Measurements from ENCODE around the gene RPTOR.

DNA sequence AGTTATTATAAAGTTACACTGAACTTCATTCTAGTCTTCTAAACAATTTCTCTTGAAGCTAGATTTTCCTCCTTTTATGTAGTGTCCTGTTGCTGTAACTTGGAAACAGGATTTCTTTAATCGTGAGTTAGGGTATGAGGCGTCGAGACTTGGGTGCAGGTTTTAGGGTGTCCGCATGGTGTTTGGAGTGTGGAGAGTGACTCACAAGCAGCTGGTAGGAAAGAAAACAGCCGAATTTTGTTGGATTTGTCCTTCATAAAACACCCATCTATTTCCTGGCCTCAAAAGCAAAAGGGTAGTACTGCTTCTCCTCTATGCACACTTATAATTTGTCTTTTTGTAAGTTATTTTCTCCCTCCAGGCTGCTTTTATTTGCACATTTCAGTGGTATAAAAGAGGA is 1.6 kb downstream of the RPTOR start:
- TF ChIP-seq, protein P1, sequence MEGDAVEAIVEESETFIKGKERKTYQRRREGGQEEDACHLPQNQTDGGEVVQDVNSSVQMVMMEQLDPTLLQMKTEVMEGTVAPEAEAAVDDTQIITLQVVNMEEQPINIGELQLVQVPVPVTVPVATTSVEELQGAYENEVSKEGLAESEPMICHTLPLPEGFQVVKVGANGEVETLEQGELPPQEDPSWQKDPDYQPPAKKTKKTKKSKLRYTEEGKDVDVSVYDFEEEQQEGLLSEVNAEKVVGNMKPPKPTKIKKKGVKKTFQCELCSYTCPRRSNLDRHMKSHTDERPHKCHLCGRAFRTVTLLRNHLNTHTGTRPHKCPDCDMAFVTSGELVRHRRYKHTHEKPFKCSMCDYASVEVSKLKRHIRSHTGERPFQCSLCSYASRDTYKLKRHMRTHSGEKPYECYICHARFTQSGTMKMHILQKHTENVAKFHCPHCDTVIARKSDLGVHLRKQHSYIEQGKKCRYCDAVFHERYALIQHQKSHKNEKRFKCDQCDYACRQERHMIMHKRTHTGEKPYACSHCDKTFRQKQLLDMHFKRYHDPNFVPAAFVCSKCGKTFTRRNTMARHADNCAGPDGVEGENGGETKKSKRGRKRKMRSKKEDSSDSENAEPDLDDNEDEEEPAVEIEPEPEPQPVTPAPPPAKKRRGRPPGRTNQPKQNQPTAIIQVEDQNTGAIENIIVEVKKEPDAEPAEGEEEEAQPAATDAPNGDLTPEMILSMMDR (IDR thresholded peaks at IDR 0.05 in 2 of 3, conservative IDR thresholded peaks at IDR 0.05 in 1 of 3; ENCODE audit: control insufficient read depth in 2 of 3, extremely low read depth in 1 of 3, insufficient read depth in 1 of 3, low read depth in 3 of 3, low read length in 3 of 3) = no peak
- TF ChIP-seq JUNB (IDR thresholded peaks at IDR 0.05) = no peak
- TF ChIP-seq CHD4 (IDR thresholded peaks at IDR 0.05) = no peak
- no peak for TF ChIP-seq BACH1 (IDR thresholded peaks at IDR 0.05; ENCODE audit: borderline replicate concordance)
- TF ChIP-seq FOXK2 (IDR thresholded peaks at IDR 0.05) = no peak
- TF ChIP-seq KAT2A (conservative IDR thresholded peaks at IDR 0.05; ENCODE audit: control insufficient read depth, low read depth, low read length) = no peak
- TF ChIP-seq ZNF217 (IDR thresholded peaks at IDR 0.05) = no peak
- no peak for TF ChIP-seq SP1 (IDR thresholded peaks at IDR 0.05; ENCODE audit: low read depth, low read length)
- TF ChIP-seq JUND (IDR thresholded peaks at IDR 0.05; ENCODE audit: low read depth, low read length) = no peak
- TF ChIP-seq FOS (IDR thresholded peaks at IDR 0.05; ENCODE audit: borderline replicate concordance, extremely low read depth, insufficient read length) = no peak
- no peak for TF ChIP-seq FOXM1 (IDR thresholded peaks at IDR 0.05; ENCODE audit: low read depth, low read length)
- TF ChIP-seq, protein P2, sequence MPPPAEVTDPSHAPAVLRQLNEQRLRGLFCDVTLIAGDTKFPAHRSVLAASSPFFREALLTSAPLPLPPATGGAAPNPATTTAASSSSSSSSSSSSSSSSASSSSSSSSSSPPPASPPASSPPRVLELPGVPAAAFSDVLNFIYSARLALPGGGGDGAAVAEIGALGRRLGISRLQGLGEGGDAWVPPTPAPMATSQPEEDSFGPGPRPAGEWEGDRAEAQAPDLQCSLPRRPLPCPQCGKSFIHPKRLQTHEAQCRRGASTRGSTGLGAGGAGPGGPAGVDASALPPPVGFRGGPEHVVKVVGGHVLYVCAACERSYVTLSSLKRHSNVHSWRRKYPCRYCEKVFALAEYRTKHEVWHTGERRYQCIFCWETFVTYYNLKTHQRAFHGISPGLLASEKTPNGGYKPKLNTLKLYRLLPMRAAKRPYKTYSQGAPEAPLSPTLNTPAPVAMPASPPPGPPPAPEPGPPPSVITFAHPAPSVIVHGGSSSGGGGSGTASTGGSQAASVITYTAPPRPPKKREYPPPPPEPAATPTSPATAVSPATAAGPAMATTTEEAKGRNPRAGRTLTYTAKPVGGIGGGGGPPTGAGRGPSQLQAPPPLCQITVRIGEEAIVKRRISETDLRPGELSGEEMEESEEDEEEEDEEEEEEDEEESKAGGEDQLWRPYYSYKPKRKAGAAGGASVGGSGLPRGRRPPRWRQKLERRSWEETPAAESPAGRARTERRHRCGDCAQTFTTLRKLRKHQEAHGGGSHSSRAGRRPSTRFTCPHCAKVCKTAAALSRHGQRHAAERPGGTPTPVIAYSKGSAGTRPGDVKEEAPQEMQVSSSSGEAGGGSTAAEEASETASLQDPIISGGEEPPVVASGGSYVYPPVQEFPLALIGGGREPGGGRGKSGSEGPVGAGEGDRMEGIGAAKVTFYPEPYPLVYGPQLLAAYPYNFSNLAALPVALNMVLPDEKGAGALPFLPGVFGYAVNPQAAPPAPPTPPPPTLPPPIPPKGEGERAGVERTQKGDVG (CRISPR knock-in tag; IDR thresholded peaks at IDR 0.05) = no peak
